Esophagus squamous epithelium (tissue), 4 donors: ENCODE results near the gene CROT.

Experiments used
- CTCF ChIP-seq, 6 experiments: fragments of 450-650 bp in 4 of 6; fragments of 200-600 bp in 2 of 6; sonication (generic) in 2 of 6; IDR thresholded peaks; one replicate each; pipeline ENCODE4 v1.5.1; 2016 to 2019; ENCODE audit warnings: antibody characterized with exemption in 6 of 6, mild to moderate bottlenecking in 4 of 6, moderate library complexity in 4 of 6
- POLR2A ChIP-seq, 4 donors: fragments of 450-650 bp; IDR thresholded peaks; one replicate each; pipeline ENCODE4 v1.6.1; 2017; ENCODE audit warnings: antibody characterized with exemption in 4 of 4, mild to moderate bottlenecking in 4 of 4, moderate library complexity in 3 of 4

- TF ChIP-seq CTCF (IDR thresholded peaks at IDR 0.05): no peak
- no peak for TF ChIP-seq POLR2A (IDR thresholded peaks at IDR 0.05)
These were observed 28.5 kb upstream of the CROT start for GRCh38 chr7:87316846-87317552.
